Progenitor cell of endocrine pancreas (in vitro differentiated cells): Measurements from ENCODE around the gene CCDC141. TPM values are rescaled to one million over a fixed set of nuclear protein-coding genes. Genes with fewer than 3 reads are reported as not detected.

ENCODE experiments used
- DNase-seq: peaks from one replicate; pipeline ENCODE4 v3.0.0; 2021; ENCODE audit warnings: low spot score; ENCODE audit not compliant: unreplicated experiment
- H3K27ac Mint-ChIP-seq: 2 replicates; pipeline ENCODE4 v1.8.0; 2021; ENCODE audit warnings: mild to moderate bottlenecking, moderate library complexity, mixed read lengths
- H3K27me3 Mint-ChIP-seq: 2 replicates; pipeline ENCODE4 v1.8.0; 2021; ENCODE audit warnings: mixed read lengths
- H3K36me3 Mint-ChIP-seq: 2 replicates; pipeline ENCODE4 v1.8.0; 2022; ENCODE audit warnings: mixed read lengths; ENCODE audit not compliant: insufficient read depth
- H3K4me1 Mint-ChIP-seq: 2 replicates; pipeline ENCODE4 v1.8.0; 2021; ENCODE audit warnings: low read depth, mixed read lengths
- H3K4me3 Mint-ChIP-seq: 2 replicates; pipeline ENCODE4 v1.8.0; 2021; ENCODE audit warnings: low read depth, mild to moderate bottlenecking, moderate library complexity, mixed read lengths
- H3K9me3 Mint-ChIP-seq: 2 replicates; pipeline ENCODE4 v1.8.0; 2021; ENCODE audit warnings: low read depth, mixed read lengths
- CTCF ChIP-seq: fragments of 200-600 bp; sonication (generic); IDR thresholded peaks from one replicate; pipeline ENCODE4 v1.5.0; 2021; ENCODE audit warnings: antibody characterized with exemption, mild to moderate bottlenecking; ENCODE audit not compliant: unreplicated experiment
- total RNA-seq: library from RNA; stranded (reverse); gene quantifications from 2 replicates; pipeline ENCODE4 v1.2.1, GENCODE V29; 2021

Gene CCDC141
- total RNA-seq, 1 donor from 2014 or later, result 14.8 TPM

- Mint-ChIP-seq H3K4me1 (peaks cover 12% of the 10 kb centered on the region), H3K4me3 (no peak overlapping the region), H3K9me3 (no peaks in the 10 kb centered on the region), H3K27me3 (no peaks in the 10 kb centered on the region), H3K36me3 (no peaks in the 10 kb centered on the region), H3K27ac (no peak overlapping the region)
- TF ChIP-seq CTCF, result peak; percentile 74
- DNase-seq, result peak; percentile 59
These were observed 135.6 kb downstream of the CCDC141 start for GRCh38 chr2:178914259-178914849.

- no peak overlapping the region for H3K4me3 Mint-ChIP-seq
- no peak overlapping the region for H3K27ac Mint-ChIP-seq
- H3K9me3 Mint-ChIP-seq, result no peaks in the 10 kb centered on the region
- peaks cover 12% of the 10 kb centered on the region for H3K4me1 Mint-ChIP-seq
- H3K36me3 Mint-ChIP-seq, result no peaks in the 10 kb centered on the region
- no peak for TF ChIP-seq CTCF
- no peaks in the 10 kb centered on the region for H3K27me3 Mint-ChIP-seq
- no peak for DNase-seq
These were observed 136.9 kb downstream of the CCDC141 start for GRCh38 chr2:178913049-178913441.

DNA sequence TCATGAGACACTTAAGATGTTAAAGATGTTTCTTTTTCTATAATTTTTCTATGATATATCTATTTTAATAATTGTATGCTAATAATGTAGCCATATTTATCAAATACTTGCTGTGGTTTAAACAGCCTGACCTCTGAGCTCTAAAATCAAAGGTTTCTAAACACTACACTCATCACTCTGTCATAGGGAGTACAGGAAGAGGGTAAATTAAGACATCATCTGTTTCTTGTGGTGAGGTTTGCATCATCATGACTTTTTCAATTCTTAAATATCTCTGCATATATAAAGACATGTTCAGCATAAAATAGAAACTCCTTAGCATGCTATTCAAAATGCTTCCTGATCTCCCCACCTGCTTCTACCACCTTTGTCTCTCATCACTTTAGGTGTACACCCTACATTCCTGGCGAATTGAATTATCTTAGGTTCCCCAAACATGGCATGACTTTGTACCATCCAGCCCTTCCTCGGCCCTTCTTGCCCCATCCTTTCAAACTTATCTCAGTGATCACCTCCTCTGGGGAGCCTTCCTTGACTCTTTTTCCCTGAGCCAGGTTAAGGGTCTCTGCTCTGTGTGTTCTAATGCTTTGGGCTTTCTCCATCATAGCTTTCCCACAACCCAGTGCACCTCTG lies 137.4 kb downstream of the CCDC141 start:
- TF ChIP-seq CTCF, result no peak
- Mint-ChIP-seq H3K9me3 (no peaks in the 10 kb centered on the region), H3K4me3 (no peak overlapping the region), H3K27me3 (no peaks in the 10 kb centered on the region), H3K27ac (no peak overlapping the region), H3K4me1 (peaks cover 12% of the 10 kb centered on the region), H3K36me3 (no peaks in the 10 kb centered on the region)
- no peak for DNase-seq

GRCh38 chr2:178911039-178911438 lies 138.9 kb downstream of the CCDC141 start:
- H3K36me3 Mint-ChIP-seq, result no peaks in the 10 kb centered on the region
- H3K27ac Mint-ChIP-seq, result no peak overlapping the region
- H3K9me3 Mint-ChIP-seq, result no peaks in the 10 kb centered on the region
- peaks cover 12% of the 10 kb centered on the region for H3K4me1 Mint-ChIP-seq
- no peak for TF ChIP-seq CTCF
- H3K4me3 Mint-ChIP-seq, result no peak overlapping the region
- H3K27me3 Mint-ChIP-seq, result no peaks in the 10 kb centered on the region
- DNase-seq, result no peak

DNA sequence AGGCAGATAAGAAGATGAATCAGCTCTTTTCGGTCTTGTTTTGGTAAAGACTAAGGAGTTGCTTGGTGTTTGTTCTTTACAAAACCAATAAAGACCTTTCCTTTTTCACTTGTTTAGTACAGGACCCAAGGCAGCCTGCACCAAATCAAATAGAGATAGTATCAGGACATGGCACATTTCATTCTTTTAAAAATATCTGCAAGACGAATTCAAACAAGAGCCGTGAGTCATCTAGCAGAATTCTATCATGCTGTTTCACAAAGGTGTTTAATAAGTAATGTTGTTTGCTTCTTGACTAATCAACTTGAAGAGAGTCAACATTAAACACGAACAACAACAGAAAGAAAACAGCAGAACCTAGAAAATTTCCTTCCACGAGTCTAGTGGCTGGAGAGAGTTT lies 139.9 kb downstream of the CCDC141 start:
- no peaks in the 10 kb centered on the region for H3K27me3 Mint-ChIP-seq

More for the DNA sequence above, 139.9 kb downstream of the CCDC141 start:
- H3K4me3 Mint-ChIP-seq, result no peak overlapping the region
- DNase-seq, result no peak
- H3K4me1 Mint-ChIP-seq, result peaks cover 12% of the 10 kb centered on the region
- no peaks in the 10 kb centered on the region for H3K9me3 Mint-ChIP-seq
- H3K27ac Mint-ChIP-seq, result peak overlapping the region; percentile 47
- TF ChIP-seq CTCF, result no peak
- H3K36me3 Mint-ChIP-seq, result peaks cover under 1% of the 10 kb centered on the region
